Activated CD4-positive, alpha-beta T cell treated with anti-CD3 and anti-CD28 coated beads, Interleukin-2, amount 10 ng/mL, durations not matched to agents 24 days and 14 days (primary cell): ENCODE measurements around the gene KCNB1. TPM values are rescaled to one million over a fixed set of nuclear protein-coding genes. Genes with fewer than 3 reads are reported as not detected.

ENCODE experiments used
- DNase-seq: peaks from one replicate; pipeline ENCODE4 v3.0.0; 2022
- H3K27ac Mint-ChIP-seq: one replicate; pipeline ENCODE4 v1.8.0; 2022; ENCODE audit warnings: mild to moderate bottlenecking, mixed read lengths
- H3K27me3 Mint-ChIP-seq: one replicate; pipeline ENCODE4 v1.8.0; 2022; ENCODE audit warnings: mixed read lengths
- H3K36me3 Mint-ChIP-seq: one replicate; pipeline ENCODE4 v1.8.0; 2022; ENCODE audit warnings: low read depth, mild to moderate bottlenecking, mixed read lengths
- H3K4me1 Mint-ChIP-seq: one replicate; pipeline ENCODE4 v1.8.0; 2021; ENCODE audit warnings: mixed read lengths
- H3K4me3 Mint-ChIP-seq: one replicate; pipeline ENCODE4 v1.8.0; 2022; ENCODE audit warnings: mild to moderate bottlenecking, moderate library complexity, mixed read lengths
- H3K9me3 Mint-ChIP-seq: one replicate; pipeline ENCODE4 v1.8.0; 2021; ENCODE audit warnings: mixed read lengths
- intact Hi-C: fragments of 100-400 bp; cut with micrococcal nuclease; formaldehyde crosslinking; loops from one replicate; pipeline ENCODE4 v1.15.1; 2023
- total RNA-seq: library from RNA; stranded (reverse); gene quantifications from 2 replicates; pipeline ENCODE4 v1.2.3, GENCODE V29; 2022

The KCNB1 gene
- total RNA-seq, 1 donor from 2014 or later, result 0.07 TPM

DNA sequence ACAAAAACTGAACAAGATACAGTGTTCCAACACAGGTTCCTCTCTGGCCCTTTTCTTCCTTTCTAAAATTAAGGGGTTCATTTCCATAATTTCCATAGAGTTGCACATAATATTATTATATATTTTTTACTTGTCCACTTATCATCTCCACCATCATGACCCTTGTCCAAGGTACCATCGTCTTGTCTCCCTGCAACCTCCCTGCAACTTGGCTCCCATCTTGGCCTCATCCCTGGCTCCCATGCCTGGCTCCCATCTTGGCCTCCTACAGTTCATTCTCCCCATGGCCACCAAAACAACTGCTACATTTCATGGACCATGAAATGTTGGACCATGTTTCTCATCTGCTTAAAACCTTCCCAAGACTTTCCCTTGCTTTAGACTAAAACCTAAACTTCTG is 3.1 kb upstream of the KCNB1 start:
- Mint-ChIP-seq H3K4me1 (peaks cover 9% of the 10 kb centered on the region), H3K27me3 (peaks cover 66% of the 10 kb centered on the region), H3K4me3 (peak overlapping the region; percentile 8), H3K9me3 (peaks cover 12% of the 10 kb centered on the region), H3K27ac (no peak overlapping the region), H3K36me3 (peaks cover 2% of the 10 kb centered on the region)
- no peak for DNase-seq
- intact Hi-C loops, result no loop called here

DNA sequence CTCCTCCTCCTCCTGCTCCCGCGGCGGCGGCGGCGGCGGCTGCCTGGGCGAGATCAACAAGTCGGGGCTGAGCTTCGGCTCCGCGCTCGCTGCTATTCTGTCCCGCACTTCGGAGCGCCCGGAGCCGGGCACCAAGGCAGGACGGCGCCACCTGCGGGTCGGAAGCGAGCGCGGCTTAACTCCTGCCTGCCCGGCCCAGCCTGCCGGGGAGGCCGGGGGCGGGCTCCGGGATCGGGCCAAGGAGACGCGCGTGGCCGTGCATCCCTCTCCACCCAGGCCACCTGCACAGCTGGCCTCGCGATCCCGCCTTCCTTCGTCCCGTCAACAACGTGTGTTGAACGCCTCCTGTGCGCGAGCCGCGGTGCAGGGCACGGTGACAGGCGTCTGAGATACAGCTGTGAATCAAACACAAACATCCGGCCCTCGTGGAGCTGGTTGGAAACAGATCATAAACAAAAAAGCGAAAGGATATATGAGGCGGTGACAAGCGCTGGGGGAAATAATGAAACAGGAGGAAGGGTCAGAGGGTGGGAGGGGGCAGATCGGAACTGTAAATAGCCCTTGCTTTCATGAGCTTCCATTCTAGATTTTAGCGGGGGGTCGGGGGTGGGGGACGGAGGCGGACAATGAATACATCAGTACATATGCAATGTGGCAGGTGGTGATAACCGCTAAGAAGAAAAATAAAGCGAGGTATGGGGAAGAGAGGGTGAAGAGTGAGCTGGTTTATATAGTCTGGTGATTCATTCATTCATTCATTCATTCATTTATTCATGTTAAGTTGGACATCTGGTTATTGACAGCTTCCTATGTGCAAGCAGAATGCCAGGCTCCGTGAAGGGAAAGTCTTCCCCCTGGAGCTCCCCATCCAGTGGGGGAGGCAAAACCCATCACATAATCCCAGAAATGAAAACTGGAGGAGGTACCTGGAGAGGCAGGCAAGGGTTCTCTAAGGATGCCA is 2.0 kb upstream of the KCNB1 start:
- DNase-seq, result peak; percentile 92
- H3K27me3 Mint-ChIP-seq, result peaks cover 62% of the 10 kb centered on the region
- H3K27ac Mint-ChIP-seq, result no peak overlapping the region
- H3K9me3 Mint-ChIP-seq, result peaks cover 6% of the 10 kb centered on the region
- H3K36me3 Mint-ChIP-seq, result peaks cover 2% of the 10 kb centered on the region
- intact Hi-C loops, result loop anchor here (1.0 kb wide), 2 partner anchors 100 to 150 kb away; no protein-coding TSS in a partner anchor
- H3K4me1 Mint-ChIP-seq, result peaks cover 9% of the 10 kb centered on the region
- H3K4me3 Mint-ChIP-seq, result peak overlapping the region; percentile 86

DNA sequence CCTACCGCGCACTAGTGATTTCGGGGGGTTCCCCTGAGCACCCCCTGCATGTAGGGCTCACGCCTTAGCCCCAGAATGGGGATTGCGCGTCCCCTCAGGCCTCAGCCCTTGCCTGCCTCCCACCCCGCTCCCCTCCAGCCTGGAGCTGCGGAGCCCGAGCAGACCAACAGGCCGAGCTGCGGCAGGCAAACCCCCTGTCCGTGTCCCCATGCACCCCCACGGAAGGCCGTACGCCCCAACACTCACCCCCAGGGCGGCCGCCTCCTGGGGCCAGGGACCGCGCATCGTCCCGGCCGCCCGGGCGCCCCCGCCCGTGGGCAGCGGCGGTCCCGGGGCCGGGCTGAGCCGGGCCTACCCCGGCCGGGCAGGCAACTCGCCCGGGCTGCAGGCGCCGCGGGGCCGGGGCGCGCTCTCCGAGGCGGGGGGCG is 1.2 kb upstream of the KCNB1 start:
- Mint-ChIP-seq H3K36me3 (peaks cover 2% of the 10 kb centered on the region), H3K4me1 (peaks cover 9% of the 10 kb centered on the region), H3K27ac (no peak overlapping the region), H3K9me3 (no peaks in the 10 kb centered on the region), H3K4me3 (peak overlapping the region; percentile 86), H3K27me3 (peaks cover 59% of the 10 kb centered on the region)
- DNase-seq, result no peak
- intact Hi-C loops, result loop anchor here (1.0 kb wide), 2 partner anchors 99 to 149 kb away; no protein-coding TSS in a partner anchor

DNA sequence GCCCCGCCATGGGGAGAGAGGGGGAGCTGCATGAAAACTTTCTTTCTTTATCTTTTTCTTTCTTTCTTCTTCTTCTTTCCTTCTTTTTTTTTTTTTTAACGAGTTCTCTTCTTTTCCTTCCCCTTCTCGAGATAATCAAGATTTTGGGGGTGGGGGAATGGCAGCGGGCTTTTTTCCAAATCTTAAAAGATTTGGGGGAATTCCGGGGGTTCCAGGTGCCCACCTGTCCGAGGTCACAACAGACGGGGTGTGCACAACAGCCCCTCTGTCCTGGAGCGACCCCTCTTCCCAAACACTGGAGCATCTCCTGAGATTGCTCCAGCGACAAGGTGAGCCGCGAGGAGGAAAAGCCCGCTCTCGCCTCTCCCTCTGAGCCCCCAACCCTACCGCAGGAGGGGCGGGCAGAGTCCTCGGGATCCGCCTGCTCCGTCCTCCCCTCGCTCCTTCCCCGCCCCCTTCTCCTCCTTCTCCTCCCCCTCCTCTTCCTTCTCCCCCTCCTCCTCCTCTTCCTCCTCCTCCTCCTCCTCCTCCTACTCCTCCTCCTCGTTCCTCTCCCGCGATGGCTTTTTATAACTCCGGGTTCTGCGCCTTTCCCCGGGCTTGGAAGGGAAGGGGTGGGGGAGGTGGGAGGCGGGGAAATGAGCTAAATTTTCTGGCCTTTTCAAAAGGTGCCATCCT is 689 bp upstream of the KCNB1 start:
- peaks cover 9% of the 10 kb centered on the region for H3K4me1 Mint-ChIP-seq
- H3K27ac Mint-ChIP-seq, result no peak overlapping the region
- intact Hi-C loops, result no loop called here
- no peak overlapping the region for H3K4me3 Mint-ChIP-seq
- peaks cover 58% of the 10 kb centered on the region for H3K27me3 Mint-ChIP-seq
- H3K9me3 Mint-ChIP-seq, result no peaks in the 10 kb centered on the region
- no peak for DNase-seq
- H3K36me3 Mint-ChIP-seq, result peaks cover 2% of the 10 kb centered on the region

DNA sequence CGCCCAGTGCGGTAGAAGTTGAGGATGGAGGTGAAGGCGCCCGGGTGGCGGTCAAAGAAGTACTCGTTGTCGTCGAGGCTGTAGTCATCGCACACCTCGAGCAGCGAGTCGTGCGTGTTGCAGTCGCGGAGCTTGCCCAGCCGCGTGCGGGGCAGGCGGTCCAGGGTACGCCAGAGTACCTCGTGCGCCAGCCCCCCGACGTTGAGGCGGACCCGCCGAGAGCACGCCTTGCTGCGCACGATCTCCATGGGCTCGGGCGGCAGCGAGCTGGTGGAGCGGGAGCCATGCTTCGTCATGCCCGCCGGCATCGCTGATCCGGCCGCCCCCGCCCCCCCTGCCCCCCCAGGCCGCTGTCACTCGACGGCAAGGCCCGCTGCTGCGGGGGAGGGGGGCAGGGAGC is 295 bp downstream of the KCNB1 start:
- Mint-ChIP-seq H3K9me3 (no peaks in the 10 kb centered on the region), H3K36me3 (peaks cover 2% of the 10 kb centered on the region), H3K27ac (no peak overlapping the region), H3K4me1 (peaks cover 9% of the 10 kb centered on the region), H3K27me3 (peaks cover 58% of the 10 kb centered on the region), H3K4me3 (no peak overlapping the region)
- DNase-seq, result no peak
- intact Hi-C loops, result no loop called here

DNA sequence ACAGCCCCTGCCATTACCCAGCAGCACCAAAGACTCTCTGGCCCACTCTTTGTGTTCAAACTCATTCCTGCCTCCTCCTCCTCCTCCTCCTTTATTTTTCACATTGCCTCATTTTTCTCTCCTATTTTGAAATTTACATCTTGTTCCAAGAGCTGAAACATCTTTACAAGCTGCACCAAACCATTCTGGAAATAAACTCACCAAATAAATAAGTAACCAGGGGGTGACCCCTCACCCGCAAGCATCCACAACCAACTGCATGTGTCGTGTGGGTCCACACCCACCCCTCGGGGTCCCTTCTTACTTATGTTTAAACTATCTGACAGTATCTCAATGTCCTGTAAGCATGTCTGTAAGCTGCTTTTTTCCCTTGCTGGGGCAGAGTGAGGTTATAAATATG is 1.4 kb downstream of the KCNB1 start:
- intact Hi-C loops, result no loop called here
- no peak for DNase-seq
- H3K27me3 Mint-ChIP-seq, result peaks cover 52% of the 10 kb centered on the region
- peaks cover 2% of the 10 kb centered on the region for H3K36me3 Mint-ChIP-seq
- H3K4me3 Mint-ChIP-seq, result no peak overlapping the region
- H3K9me3 Mint-ChIP-seq, result no peaks in the 10 kb centered on the region
- H3K4me1 Mint-ChIP-seq, result peaks cover 9% of the 10 kb centered on the region
- H3K27ac Mint-ChIP-seq, result no peak overlapping the region

DNA sequence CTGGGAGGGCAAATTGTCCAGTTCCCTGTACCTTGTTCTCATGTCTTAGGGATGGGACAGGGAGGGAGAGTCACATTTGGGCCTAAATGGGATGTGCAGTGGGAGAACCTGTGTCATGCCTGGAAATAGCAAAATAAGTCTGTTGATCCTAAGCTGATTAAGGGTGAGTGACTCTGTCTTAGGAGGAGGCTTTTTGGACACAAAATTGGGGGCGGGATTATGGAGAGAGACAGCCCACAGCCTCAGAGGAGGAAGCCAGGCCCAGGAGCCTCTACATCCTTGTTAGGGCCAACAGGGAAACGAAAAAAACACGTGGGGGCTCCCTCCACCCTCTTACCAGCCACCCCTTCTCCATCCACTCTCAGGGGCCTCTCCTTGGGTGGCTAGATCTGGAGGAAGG is 2.2 kb downstream of the KCNB1 start:
- no peak overlapping the region for H3K27ac Mint-ChIP-seq
- peaks cover 2% of the 10 kb centered on the region for H3K36me3 Mint-ChIP-seq
- peaks cover 7% of the 10 kb centered on the region for H3K4me1 Mint-ChIP-seq
- H3K4me3 Mint-ChIP-seq, result no peak overlapping the region
- intact Hi-C loops, result no loop called here
- no peaks in the 10 kb centered on the region for H3K9me3 Mint-ChIP-seq
- DNase-seq, result no peak
- peaks cover 45% of the 10 kb centered on the region for H3K27me3 Mint-ChIP-seq

DNA sequence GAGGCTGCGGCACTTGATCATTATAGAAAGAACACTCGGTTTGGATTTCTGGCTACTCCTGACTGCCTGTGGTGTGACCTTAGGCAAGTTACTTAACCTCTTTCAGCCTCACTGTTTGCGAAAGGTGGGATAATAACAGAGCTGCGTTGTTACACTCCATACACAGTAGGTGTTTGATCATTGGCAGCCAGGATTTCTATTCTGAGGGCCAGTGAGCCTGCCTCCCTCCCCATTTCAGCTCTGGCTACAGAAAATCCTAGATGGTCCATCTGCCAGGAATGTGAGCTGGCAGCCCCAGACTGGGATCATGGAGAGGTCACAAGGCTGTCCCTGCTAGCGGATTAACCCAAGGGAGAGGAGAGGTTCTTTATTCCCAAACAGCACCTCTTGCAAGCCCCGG is 2.7 kb downstream of the KCNB1 start:
- Mint-ChIP-seq H3K27me3 (peaks cover 45% of the 10 kb centered on the region), H3K4me3 (no peak overlapping the region), H3K36me3 (peaks cover 2% of the 10 kb centered on the region), H3K27ac (no peak overlapping the region), H3K9me3 (no peaks in the 10 kb centered on the region), H3K4me1 (peaks cover 6% of the 10 kb centered on the region)
- intact Hi-C loops, result no loop called here
- no peak for DNase-seq

DNA sequence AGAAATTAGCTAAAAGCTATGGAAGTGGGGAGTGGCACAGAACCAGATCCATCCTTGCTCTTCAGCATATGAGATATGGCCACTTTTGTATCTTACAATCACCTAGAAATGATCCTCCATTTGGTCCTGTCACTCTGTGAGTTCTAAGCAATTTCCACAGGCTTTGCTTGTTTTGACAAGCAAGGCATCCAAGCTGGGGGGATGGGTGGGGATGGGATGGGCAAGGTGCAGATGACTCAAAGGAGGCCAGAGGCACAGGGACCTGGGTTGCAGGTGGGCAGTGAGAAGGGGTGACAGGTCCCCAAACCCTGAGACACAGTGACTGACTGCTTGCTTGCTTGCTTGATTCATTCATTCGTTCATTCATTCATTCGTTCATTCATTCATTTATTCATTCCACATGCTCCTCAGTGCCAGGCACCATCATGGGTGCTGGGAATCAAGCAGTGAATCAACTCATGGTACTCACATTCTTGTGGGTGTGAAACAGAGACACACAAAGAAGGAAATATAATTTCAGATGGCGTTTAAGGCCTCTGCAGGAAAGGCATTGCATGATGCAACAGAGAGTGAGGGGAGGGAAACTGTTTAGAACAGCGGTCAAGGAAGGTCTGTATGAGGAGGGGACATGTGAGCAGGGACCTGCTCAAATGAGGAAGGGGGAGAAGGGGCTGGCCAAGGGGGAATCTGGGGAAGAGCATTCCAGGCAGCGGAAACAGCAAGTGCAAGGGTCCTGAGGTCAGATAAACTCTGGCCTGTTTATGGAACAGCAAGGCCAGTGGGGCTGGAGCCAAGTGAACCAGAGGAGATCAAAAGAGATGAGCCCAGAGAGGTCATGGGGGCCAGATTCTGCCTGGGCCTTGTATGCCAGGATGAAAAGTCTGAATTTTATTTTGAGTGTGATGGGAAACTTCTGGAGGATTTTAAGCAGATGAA is 3.4 kb downstream of the KCNB1 start:
- Mint-ChIP-seq H3K27ac (no peak overlapping the region), H3K4me3 (no peak overlapping the region), H3K9me3 (no peaks in the 10 kb centered on the region), H3K36me3 (no peaks in the 10 kb centered on the region), H3K27me3 (peaks cover 41% of the 10 kb centered on the region), H3K4me1 (peaks cover under 1% of the 10 kb centered on the region)
- DNase-seq, result no peak
- intact Hi-C loops, result no loop called here

DNA sequence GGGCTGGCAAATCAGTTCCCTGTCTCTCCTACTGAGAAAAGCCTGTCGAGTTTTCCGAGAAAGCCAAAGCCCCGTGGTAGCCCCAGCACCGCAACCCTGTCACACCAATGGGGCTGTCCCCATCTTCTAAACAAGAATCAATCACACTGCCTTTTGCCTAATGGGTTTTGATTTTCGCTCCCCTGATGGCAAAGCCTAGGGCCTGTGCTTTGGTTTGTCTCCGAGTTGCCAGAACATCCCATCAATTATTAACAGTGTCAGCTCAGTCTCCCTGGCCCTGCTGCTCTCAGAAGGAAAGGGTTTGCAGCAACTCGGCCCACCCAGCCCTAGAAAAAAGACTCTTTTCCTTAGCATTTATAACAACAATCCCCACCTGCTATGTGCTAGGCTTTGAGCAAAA is 4.2 kb downstream of the KCNB1 start:
- no peak for DNase-seq
- intact Hi-C loops, result no loop called here
- no peaks in the 10 kb centered on the region for H3K36me3 Mint-ChIP-seq
- peaks cover 43% of the 10 kb centered on the region for H3K27me3 Mint-ChIP-seq
- H3K27ac Mint-ChIP-seq, result no peak overlapping the region
- H3K9me3 Mint-ChIP-seq, result no peaks in the 10 kb centered on the region
- H3K4me3 Mint-ChIP-seq, result no peak overlapping the region
- H3K4me1 Mint-ChIP-seq, result no peaks in the 10 kb centered on the region

DNA sequence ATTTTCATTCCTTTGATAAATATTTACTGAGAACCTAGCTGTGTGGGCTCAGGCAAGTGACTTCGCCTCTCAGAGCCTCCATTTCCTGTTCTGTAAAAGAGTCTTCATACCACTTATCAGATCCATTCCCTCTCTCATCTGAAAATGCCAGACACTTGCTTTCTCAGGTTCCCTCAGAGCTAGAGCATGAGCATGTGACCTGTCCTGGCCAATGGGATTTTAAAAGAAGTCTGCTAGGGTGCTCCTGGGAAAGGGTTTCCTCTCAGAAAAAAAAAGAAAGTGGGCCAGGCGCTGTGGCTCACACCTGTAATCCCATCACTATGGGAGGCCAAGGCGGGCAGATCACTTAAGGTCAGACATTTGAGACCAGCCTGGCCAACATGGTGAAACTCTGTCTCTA is 5.3 kb downstream of the KCNB1 start:
- no peaks in the 10 kb centered on the region for H3K36me3 Mint-ChIP-seq
- H3K4me3 Mint-ChIP-seq, result no peak overlapping the region
- H3K9me3 Mint-ChIP-seq, result no peaks in the 10 kb centered on the region
- no peaks in the 10 kb centered on the region for H3K4me1 Mint-ChIP-seq
- DNase-seq, result no peak
- no peak overlapping the region for H3K27ac Mint-ChIP-seq
- intact Hi-C loops, result no loop called here
- H3K27me3 Mint-ChIP-seq, result peaks cover 45% of the 10 kb centered on the region

DNA sequence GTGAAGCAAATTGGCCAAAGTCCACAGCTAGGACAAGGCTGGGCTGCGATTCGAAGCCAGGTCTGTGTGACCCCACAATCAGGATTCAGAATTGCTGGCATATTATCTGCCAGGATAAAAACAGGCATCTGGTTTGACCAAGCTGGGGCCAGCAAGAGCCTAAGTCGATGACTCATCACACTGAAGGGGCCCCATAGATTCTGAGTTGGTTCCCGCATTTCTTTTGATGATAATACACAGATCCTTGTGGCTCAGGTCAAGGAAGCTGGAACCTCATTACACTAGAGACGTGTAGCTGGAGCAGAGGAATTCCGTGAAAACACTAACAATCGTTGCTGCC is 6.5 kb downstream of the KCNB1 start:
- no peaks in the 10 kb centered on the region for H3K9me3 Mint-ChIP-seq
- no peak overlapping the region for H3K4me3 Mint-ChIP-seq
- peaks cover 43% of the 10 kb centered on the region for H3K27me3 Mint-ChIP-seq
- no peak for DNase-seq
- intact Hi-C loops, result no loop called here
- no peak overlapping the region for H3K27ac Mint-ChIP-seq
- no peaks in the 10 kb centered on the region for H3K4me1 Mint-ChIP-seq
- no peaks in the 10 kb centered on the region for H3K36me3 Mint-ChIP-seq

DNA sequence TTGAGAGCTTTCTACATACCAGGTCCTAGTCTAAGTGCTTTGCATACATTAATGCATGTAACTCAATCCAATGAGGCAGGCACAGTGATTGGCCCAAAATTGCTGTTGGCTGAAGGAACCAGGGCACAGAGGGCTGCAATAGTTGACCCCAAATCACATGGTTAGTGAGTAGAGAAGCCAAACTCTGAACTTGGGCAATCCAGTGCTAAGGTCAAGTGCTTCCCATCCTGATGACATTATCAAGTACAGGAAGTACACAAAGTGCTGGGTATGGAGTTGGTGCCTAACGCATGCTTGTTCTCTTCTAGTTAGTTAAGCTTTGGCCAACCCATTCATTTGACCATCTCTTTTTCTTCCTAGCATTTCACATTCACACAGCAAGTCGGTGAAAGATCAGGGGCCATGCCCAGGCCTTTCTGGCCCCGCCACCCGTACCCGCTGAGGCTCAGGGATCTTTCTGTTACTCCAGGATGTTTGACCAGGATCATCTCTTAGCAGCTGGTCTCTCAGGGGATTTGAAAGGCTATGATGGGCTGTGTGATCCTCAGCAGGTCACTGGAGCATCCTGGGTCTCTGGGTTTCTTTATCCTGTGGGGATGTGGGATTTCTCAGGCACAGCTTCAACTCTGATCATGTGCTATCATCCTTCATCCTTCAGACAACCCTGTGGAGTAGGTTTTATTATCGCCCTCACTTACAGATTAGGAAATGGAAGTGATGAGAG is 7.0 kb downstream of the KCNB1 start:
- H3K9me3 Mint-ChIP-seq, result no peaks in the 10 kb centered on the region
- no peak overlapping the region for H3K4me3 Mint-ChIP-seq
- H3K36me3 Mint-ChIP-seq, result no peaks in the 10 kb centered on the region
- intact Hi-C loops, result no loop called here
- DNase-seq, result no peak
- no peaks in the 10 kb centered on the region for H3K4me1 Mint-ChIP-seq
- H3K27ac Mint-ChIP-seq, result no peak overlapping the region
- peaks cover 43% of the 10 kb centered on the region for H3K27me3 Mint-ChIP-seq
